ENCODE data around the gene POTEF.
"Not testable (repeated sequence)": the region's sequence is repeated elsewhere in the genome, so short reads cannot be mapped to it uniquely, and the experiment has no call there.

- not testable (repeated sequence) for TF ChIP-seq POLR2A, CTCF (IDR thresholded peaks at IDR 0.05)
Measured at GRCh38 chr2:130160838-130161705, 32.0 kb upstream of the POTEF start.
